Measurements from ENCODE around the gene CUEDC1.

CUEDC1 gene

DNA sequence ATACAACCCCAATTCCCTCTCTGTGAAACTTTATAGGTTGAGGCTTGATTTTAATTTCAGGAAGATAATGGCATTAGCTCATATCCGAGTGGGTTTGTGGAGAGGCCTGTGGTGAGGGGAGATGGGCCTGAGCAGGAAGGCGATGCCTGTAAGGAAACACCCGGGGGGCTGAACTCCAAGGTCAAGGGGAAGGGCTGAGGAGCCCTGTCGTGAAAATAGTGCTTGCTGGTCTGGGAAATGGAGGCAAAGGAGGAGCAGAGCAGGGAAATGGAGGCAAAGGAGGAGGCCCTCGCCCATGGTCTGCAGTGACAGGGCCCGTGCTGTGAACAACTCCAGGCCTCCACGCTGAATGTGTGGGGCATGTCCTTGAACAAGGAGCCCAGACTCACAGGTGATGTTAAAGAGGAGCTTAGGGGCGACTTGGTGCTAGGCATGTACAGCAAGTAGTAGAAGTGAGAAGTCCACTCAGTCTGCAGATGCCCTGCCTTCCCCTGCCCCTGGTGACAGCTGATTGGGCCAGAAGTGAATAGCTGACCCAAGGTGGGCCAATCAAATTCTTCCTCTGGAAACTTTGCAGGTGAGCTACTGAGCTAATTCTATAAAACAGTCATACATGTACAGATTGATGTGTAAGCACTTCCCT lies 143.5 kb downstream of the CUEDC1 start:
- TF ChIP-seq, protein P1, sequence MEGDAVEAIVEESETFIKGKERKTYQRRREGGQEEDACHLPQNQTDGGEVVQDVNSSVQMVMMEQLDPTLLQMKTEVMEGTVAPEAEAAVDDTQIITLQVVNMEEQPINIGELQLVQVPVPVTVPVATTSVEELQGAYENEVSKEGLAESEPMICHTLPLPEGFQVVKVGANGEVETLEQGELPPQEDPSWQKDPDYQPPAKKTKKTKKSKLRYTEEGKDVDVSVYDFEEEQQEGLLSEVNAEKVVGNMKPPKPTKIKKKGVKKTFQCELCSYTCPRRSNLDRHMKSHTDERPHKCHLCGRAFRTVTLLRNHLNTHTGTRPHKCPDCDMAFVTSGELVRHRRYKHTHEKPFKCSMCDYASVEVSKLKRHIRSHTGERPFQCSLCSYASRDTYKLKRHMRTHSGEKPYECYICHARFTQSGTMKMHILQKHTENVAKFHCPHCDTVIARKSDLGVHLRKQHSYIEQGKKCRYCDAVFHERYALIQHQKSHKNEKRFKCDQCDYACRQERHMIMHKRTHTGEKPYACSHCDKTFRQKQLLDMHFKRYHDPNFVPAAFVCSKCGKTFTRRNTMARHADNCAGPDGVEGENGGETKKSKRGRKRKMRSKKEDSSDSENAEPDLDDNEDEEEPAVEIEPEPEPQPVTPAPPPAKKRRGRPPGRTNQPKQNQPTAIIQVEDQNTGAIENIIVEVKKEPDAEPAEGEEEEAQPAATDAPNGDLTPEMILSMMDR (IDR thresholded peaks at IDR 0.05; ENCODE audit: insufficient read depth, low read depth, low read length, missing control alignments), result no peak
- no peak for DNase-seq (ENCODE audit: low read depth)
- H3K4me3 ChIP-seq (ENCODE audit: low read length), result no peak overlapping the region
